EL (cell line): ENCODE measurements around the gene SYNM.

ENCODE experiments used
- DNase-seq: peaks from one replicate; pipeline ENCODE4 v3.0.0-alpha.2; 2016

Gene SYNM

GRCh38 chr15:99125061-99125891, 20.4 kb downstream of the SYNM start:
- no peak for DNase-seq

GRCh38 chr15:99126131-99126588, 21.3 kb downstream of the SYNM start:
- DNase-seq: no peak

GRCh38 chr15:99126930-99127329, 22.1 kb downstream of the SYNM start:
- no peak for DNase-seq

GRCh38 chr15:99127773-99128172, 22.9 kb downstream of the SYNM start:
- no peak for DNase-seq

- no peak for DNase-seq
Observed at GRCh38 chr15:99128411-99128810, 23.5 kb downstream of the SYNM start.

GRCh38 chr15:99129644-99130043, 24.8 kb downstream of the SYNM start:
- DNase-seq: no peak

- DNase-seq: no peak
Observed at GRCh38 chr15:99130314-99130713, 25.4 kb downstream of the SYNM start.

GRCh38 chr15:99130765-99131440, 26.0 kb downstream of the SYNM start:
- no peak for DNase-seq

- no peak for DNase-seq
Observed at GRCh38 chr15:99131441-99132023, 26.7 kb downstream of the SYNM start.

GRCh38 chr15:99132122-99132521, 27.2 kb downstream of the SYNM start:
- DNase-seq: no peak

GRCh38 chr15:99132634-99133287, 27.9 kb downstream of the SYNM start:
- no peak for DNase-seq

GRCh38 chr15:99134317-99134821, 29.5 kb downstream of the SYNM start:
- DNase-seq: no peak

- peak; percentile 6 for DNase-seq
Observed at GRCh38 chr15:99135194-99135593, 30.3 kb downstream of the SYNM start.

- no peak for DNase-seq
Observed at GRCh38 chr15:99137111-99137546, 32.2 kb downstream of the SYNM start.

GRCh38 chr15:99137877-99138276, 33.0 kb downstream of the SYNM start:
- DNase-seq: no peak

GRCh38 chr15:99138491-99138982, 33.7 kb downstream of the SYNM start:
- DNase-seq: no peak

- no peak for DNase-seq
Observed at GRCh38 chr15:99139276-99139675, 34.4 kb downstream of the SYNM start.

- no peak for DNase-seq
Observed at GRCh38 chr15:99140590-99140989, 35.7 kb downstream of the SYNM start.

GRCh38 chr15:99141943-99142342, 37.1 kb downstream of the SYNM start:
- no peak for DNase-seq

GRCh38 chr15:99142562-99142961, 37.7 kb downstream of the SYNM start:
- DNase-seq: no peak

GRCh38 chr15:99143242-99143641, 38.4 kb downstream of the SYNM start:
- DNase-seq: no peak

- no peak for DNase-seq
Observed at GRCh38 chr15:99143655-99144610, 39.1 kb downstream of the SYNM start.
